OCI-LY1 (cell line): Measurements from ENCODE around the gene SYT9.

Source experiments
- EZH2 ChIP-seq: fragments of 200-600 bp; sonication (generic), shearing (Covaris generic); IDR thresholded peaks from 2 replicates; pipeline ENCODE4 v1.8.0; 2017; ENCODE audit warnings: borderline replicate concordance, mixed run types, mild to moderate bottlenecking, antibody characterized with exemption, low read length, moderate library complexity, mixed read lengths
- TF ChIP-seq, protein P1 (sequence below): fragments of 200-600 bp; sonication (generic), shearing (Covaris generic); IDR thresholded peaks from 2 replicates; pipeline ENCODE4 v1.5.1; 2017; ENCODE audit warnings: mild to moderate bottlenecking, antibody characterized with exemption, low read length, moderate library complexity, mixed read lengths

GRCh38 chr11:7252683-7253213, 1.0 kb downstream of the SYT9 start:
- TF ChIP-seq, protein P1, sequence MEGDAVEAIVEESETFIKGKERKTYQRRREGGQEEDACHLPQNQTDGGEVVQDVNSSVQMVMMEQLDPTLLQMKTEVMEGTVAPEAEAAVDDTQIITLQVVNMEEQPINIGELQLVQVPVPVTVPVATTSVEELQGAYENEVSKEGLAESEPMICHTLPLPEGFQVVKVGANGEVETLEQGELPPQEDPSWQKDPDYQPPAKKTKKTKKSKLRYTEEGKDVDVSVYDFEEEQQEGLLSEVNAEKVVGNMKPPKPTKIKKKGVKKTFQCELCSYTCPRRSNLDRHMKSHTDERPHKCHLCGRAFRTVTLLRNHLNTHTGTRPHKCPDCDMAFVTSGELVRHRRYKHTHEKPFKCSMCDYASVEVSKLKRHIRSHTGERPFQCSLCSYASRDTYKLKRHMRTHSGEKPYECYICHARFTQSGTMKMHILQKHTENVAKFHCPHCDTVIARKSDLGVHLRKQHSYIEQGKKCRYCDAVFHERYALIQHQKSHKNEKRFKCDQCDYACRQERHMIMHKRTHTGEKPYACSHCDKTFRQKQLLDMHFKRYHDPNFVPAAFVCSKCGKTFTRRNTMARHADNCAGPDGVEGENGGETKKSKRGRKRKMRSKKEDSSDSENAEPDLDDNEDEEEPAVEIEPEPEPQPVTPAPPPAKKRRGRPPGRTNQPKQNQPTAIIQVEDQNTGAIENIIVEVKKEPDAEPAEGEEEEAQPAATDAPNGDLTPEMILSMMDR = no peak
- TF ChIP-seq EZH2 = no peak
